Adrenal gland (tissue), 12 donors: ENCODE measurements around the gene MIPOL1. TPM values are rescaled to one million over a fixed set of nuclear protein-coding genes. Genes with fewer than 3 reads are reported as not detected.

ENCODE experiments used
- DNase-seq, 7 donors: peaks; one replicate each; pipeline ENCODE4 v3.0.0-alpha.2; 2019 to 2020
- H3K27ac ChIP-seq, 5 donors: fragments of 200-600 bp; sonication (generic) in 4 of 5; 1 replicate in 3 of 5; 2 replicates in 2 of 5; pipeline versions ENCODE4 v1.5.1 to v1.8.0; 2016 to 2020; ENCODE audit warnings: mild to moderate bottlenecking in 1 of 5
- H3K27me3 ChIP-seq: fragments of 200-600 bp; 2 replicates; pipeline ENCODE4 v1.8.0; 2021
- H3K36me3 ChIP-seq, 2 donors: fragments of 200-600 bp; replicated peaks in 1 of 2; 1 replicate in 1 of 2; 2 replicates in 1 of 2; pipeline versions ENCODE4 v1.5.1 to v1.8.0; 2018 to 2022
- H3K4me1 ChIP-seq, 2 donors: fragments of 200-600 bp; replicated peaks in 1 of 2; 1 replicate in 1 of 2; 2 replicates in 1 of 2; pipeline versions ENCODE4 v1.5.1 to v1.8.0; 2018 to 2021
- H3K4me3 ChIP-seq, 4 donors: fragments of 200-600 bp; sonication (generic) in 3 of 4; one replicate each; pipeline ENCODE4 v1.5.1; 2016 to 2018
- H3K9me3 ChIP-seq, 3 donors: fragments of 200-600 bp; sonication (generic) in 1 of 3; replicated peaks in 1 of 3; 1 replicate in 2 of 3; 2 replicates in 1 of 3; pipeline versions ENCODE4 v1.5.1 to v1.8.0; 2016 to 2021
- POLR2A ChIP-seq, 2 donors: fragments of 450-650 bp; IDR thresholded peaks; one replicate each; pipeline ENCODE4 v1.6.1; 2017; ENCODE audit warnings: antibody characterized with exemption in 2 of 2, mild to moderate bottlenecking in 2 of 2, moderate library complexity in 1 of 2
- WGBS, 4 donors: extraction: QIAGEN DNeasy Blood & Tissue Kit in 2 of 4; methylation state at CpG; one replicate each; pipeline versions ENCODE4 v1.1.5 to v1.1.7; 2013 to 2017; 5-methylcytosine and 5-hydroxymethylcytosine counted together
- intact Hi-C, 2 donors: fragments of 100-400 bp; cut with DNase I; formaldehyde crosslinking; loops; one replicate each; pipeline versions ENCODE4 v1.14.1 to v1.15.0; 2022 to 2023
- polyA plus RNA-seq, 3 donors: library from polyadenylated mRNA; stranded (reverse); fragments of 200-250 nt in 2 of 3; fragments of 350-450 nt in 1 of 3; fragmentation: Illumina TruSeq in 1 of 3; extraction: RNeasy Lipid Tissue Mini Kit (QIAGEN cat#74804) in 1 of 3; gene quantifications; one replicate each; pipeline ENCODE4 v1.2.3, GENCODE V29; 2013 to 2014
- total RNA-seq, 9 donors: library from RNA; depleted of rRNA in 4 of 9; stranded (reverse); fragments of >200 nt in 4 of 9; fragments of 120-200 nt in 1 of 9; fragmentation: NEBNext Ultra II Directional in 1 of 9; extraction: Animal tissue kit (Norgen Biotek cat#: 25700) in 1 of 9; gene quantifications; one replicate each; pipeline versions ENCODE4 v1.1.0 to v1.2.4, GENCODE V29; 2013 to 2023
- TF ChIP-seq, protein P1 (sequence below), 6 experiments: fragments of 450-650 bp in 4 of 6; fragments of 200-600 bp in 2 of 6; sonication (generic) in 1 of 6; IDR thresholded peaks; 1 replicate in 5 of 6; 2 replicates in 1 of 6; pipeline versions ENCODE4 v1.5.1 to v1.8.0; 2016 to 2021; ENCODE audit warnings: antibody characterized with exemption in 6 of 6, mild to moderate bottlenecking in 2 of 6, moderate library complexity in 1 of 6
- donor health status: healthy with polysubstance abuse.
- donor health status: Bipolar disorder and iron deficiency.
- donor health status: DM: yes; HTN: yes; CAD: no.
- donor health status: DM: no; HTN: no; CAD: no.
- donor health status: DM: no; HTN: no; CAD: no.
- donor health status: DM: yes; HTN: yes; CAD: no.

The MIPOL1 gene
- total and polyA plus RNA-seq, 12 donors = 2.6 to 19.1 (median 7.8) TPM

DNA sequence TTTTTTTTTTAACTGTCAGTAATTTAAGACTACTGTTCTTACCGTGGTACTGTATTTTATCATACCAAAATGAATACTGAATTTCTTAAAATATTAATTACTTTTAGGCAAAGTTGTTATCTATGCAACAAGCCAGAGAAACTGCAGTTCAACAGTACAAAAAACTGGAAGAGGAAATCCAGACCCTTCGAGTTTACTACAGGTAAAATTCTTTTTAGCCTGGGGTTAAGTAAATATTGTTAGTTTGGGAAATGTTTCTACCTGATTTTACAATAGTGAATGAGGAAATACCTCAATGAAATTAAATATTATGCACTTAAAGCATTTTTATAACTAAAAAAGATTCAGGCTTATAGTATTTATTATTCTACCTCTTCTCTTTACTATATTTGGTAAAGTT lies 225.0 kb downstream of the MIPOL1 start:
- Histone ChIP-seq H3K4me1 (no peaks in the 10 kb centered on the region), H3K27me3 (no peaks in the 10 kb centered on the region)
- intact Hi-C loops = no loop called here

DNA sequence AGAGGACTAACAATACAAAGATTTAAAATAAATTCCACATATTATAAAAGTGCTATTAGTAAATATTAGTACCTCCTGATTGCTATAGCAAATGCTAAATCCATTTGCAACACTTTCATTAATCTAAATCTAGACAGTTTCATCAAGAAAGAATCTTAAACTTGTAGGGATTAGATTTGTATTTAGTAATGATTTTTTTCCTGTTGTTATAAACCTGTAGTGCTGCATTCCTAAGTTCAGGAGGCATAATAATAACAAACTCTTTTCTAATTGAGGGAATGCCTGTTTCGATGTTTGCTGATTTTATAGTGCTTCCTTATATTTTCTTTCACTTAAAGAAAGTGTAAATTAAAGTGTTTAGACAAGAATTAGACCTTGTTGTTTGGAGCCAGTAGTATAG lies 231.2 kb downstream of the MIPOL1 start:
- Histone ChIP-seq H3K4me3 (no peak overlapping the region), H3K9me3 (no peaks in the 10 kb centered on the region), H3K36me3 (no peaks in the 10 kb centered on the region), H3K27ac (no peak overlapping the region), H3K4me1 (no peaks in the 10 kb centered on the region), H3K27me3 (no peaks in the 10 kb centered on the region)
- intact Hi-C loops = no loop called here
- DNase-seq = no peak
- WGBS, 4 donors = 87 to 91% (median 88%) methylated on average over 1 of the region's 1 CpG
- TF ChIP-seq, protein P1, sequence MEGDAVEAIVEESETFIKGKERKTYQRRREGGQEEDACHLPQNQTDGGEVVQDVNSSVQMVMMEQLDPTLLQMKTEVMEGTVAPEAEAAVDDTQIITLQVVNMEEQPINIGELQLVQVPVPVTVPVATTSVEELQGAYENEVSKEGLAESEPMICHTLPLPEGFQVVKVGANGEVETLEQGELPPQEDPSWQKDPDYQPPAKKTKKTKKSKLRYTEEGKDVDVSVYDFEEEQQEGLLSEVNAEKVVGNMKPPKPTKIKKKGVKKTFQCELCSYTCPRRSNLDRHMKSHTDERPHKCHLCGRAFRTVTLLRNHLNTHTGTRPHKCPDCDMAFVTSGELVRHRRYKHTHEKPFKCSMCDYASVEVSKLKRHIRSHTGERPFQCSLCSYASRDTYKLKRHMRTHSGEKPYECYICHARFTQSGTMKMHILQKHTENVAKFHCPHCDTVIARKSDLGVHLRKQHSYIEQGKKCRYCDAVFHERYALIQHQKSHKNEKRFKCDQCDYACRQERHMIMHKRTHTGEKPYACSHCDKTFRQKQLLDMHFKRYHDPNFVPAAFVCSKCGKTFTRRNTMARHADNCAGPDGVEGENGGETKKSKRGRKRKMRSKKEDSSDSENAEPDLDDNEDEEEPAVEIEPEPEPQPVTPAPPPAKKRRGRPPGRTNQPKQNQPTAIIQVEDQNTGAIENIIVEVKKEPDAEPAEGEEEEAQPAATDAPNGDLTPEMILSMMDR (IDR thresholded peaks at IDR 0.05) = no peak
- TF ChIP-seq POLR2A (IDR thresholded peaks at IDR 0.05) = no peak

More for the DNA sequence above, 225.0 kb downstream of the MIPOL1 start:
- no peak overlapping the region for H3K4me3 ChIP-seq
- H3K9me3 ChIP-seq = no peaks in the 10 kb centered on the region
- TF ChIP-seq, protein P1 (IDR thresholded peaks at IDR 0.05) = no peak
- TF ChIP-seq POLR2A (IDR thresholded peaks at IDR 0.05) = no peak
- WGBS, 4 donors = 79 to 83% (median 81%) methylated on average over 2 of the region's 2 CpGs
- no peak overlapping the region for H3K27ac ChIP-seq
- DNase-seq = no peak
- no peaks in the 10 kb centered on the region for H3K36me3 ChIP-seq

DNA sequence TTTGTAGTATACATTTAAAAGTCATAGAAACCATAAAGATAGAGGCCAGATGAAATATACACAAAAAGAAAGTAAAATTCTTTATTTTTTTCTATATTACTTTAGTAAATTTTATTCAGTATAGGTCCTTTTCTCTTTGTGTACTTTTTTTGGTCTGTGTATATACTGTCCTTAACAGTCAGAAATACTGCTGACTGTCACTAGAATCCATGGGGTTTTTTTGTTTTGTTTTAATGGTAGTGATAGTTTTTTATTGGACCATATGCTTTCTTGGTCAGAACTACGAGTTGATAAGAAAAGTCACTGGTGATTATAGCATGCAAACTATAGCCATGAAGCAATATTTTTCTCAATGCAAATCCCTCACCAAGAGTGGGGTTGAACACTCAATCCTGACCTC lies 231.9 kb downstream of the MIPOL1 start:
- Histone ChIP-seq H3K4me3 (no peak overlapping the region), H3K9me3 (no peaks in the 10 kb centered on the region), H3K4me1 (no peaks in the 10 kb centered on the region), H3K27me3 (no peaks in the 10 kb centered on the region), H3K27ac (no peak overlapping the region), H3K36me3 (no peaks in the 10 kb centered on the region)
- DNase-seq = no peak
- TF ChIP-seq, protein P1 (IDR thresholded peaks at IDR 0.05) = no peak
- no peak for TF ChIP-seq POLR2A (IDR thresholded peaks at IDR 0.05)
- intact Hi-C loops = no loop called here
- 90 to 100% (median 94%) methylated on average over 1 of the region's 1 CpG for WGBS, 4 donors

- Histone ChIP-seq H3K27ac (no peak overlapping the region), H3K36me3 (no peaks in the 10 kb centered on the region), H3K27me3 (no peaks in the 10 kb centered on the region), H3K9me3 (no peaks in the 10 kb centered on the region), H3K4me3 (no peak overlapping the region), H3K4me1 (no peaks in the 10 kb centered on the region)
- intact Hi-C loops = no loop called here
- WGBS, 4 donors = 93 to 94% (median 94%) methylated on average over 3 of the region's 3 CpGs
- DNase-seq = no peak
- TF ChIP-seq POLR2A (IDR thresholded peaks at IDR 0.05) = no peak
- TF ChIP-seq, protein P1 (IDR thresholded peaks at IDR 0.05) = no peak
These were observed 237.1 kb downstream of the MIPOL1 start for GRCh38 chr14:37434867-37435266.
